ENCODE measurements around the gene S100PBP.

S100PBP gene

DNA sequence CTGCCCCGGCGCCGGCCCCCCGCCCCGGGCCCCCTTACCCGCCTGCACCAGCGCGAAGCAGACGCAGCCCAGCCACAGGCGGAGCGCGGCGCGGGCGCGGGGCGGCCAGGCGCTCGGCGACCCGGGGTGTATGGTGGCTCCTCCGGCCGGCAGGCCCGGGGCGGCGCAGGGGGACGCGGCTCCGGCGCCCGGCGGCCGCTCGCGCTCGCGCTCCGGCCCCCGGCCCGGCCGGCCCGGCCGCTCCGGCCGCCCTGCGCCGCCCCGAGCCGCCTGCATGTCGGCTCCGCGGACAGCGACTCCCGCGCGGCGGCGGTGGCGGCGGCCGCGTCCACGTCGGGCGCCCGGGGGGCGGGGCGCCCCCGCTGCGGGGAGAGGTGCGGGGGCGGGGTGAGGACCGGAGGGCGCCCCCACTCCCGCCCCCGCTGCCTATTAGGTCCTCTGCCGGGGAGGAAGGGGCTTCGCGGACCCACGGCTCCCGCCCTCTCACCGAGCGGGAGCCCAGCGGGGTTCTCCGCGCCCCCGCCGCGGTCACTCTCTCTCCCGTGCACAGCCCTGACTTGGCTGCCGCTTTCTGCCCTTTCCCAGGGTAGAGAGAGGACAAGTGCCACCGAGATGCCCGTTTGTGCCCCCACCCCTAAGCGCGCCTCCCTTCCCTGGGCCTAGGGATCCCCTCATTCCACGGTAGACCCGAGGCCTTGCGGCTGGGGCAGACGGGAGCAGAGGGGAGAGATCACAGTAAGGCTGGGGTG, 53.3 kb downstream of the S100PBP start, which contains the start of gene FNDC5:
FNDC5 (minus strand) TSS at position 298 of the 749 bp plus-strand sequence.
- DNase-seq (ENCODE audit: low spot score), result no peak

DNA sequence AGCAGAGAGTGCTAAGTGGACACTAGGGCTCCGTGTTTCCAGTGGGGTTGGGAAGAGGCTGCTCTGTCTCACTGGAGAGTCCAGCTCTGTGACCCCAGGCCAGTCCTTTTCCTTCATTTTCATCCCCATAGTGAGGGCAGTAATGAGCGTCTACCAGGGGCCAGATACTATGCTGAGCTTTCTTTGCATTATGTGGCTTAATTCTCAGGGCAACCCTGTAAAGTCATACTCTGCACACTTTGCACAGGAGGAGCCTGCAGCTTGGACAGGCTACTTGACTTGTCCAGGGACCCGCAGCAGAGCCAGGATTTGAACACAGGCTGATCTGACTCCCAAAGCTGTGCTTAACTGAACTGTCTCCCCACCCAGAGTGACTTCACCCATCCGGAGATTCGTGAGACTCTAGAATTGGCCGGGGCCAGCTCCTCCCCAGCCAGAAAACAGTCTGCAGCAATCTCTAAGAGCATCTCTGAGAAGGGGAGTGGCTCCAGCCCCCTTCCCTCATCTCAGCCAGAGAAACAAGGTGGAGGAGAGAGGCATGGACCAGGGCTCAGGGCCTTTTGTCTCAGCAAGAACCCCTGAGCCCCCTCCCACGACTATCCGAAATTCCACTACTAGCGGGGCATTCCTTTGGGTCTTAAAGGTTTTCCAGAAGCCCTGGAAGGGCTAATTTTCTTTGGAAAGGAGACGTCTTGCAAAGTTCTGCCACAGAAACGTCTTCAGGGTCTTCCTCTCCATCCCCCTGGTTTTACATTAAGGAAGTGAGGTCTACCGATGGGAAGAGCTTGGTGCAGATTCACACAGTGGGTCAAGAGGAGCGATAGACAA, 54.1 kb downstream of the S100PBP start:
- DNase-seq (ENCODE audit: low spot score), result no peak

DNA sequence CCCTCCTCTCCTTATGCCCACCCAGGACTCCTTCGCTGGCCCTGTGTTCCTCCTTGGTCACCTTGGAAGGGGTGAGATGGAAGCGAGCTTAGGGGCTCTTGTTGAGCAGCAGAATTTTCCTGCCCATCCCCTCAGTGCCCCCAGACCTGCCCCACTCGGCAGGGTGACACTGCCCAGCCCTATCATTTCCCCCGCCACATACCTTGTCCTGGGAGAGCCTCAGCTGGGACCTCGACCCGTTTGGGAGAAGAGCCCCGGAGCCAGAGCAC, 54.7 kb downstream of the S100PBP start:
- no peak for DNase-seq (ENCODE audit: low spot score)

DNA sequence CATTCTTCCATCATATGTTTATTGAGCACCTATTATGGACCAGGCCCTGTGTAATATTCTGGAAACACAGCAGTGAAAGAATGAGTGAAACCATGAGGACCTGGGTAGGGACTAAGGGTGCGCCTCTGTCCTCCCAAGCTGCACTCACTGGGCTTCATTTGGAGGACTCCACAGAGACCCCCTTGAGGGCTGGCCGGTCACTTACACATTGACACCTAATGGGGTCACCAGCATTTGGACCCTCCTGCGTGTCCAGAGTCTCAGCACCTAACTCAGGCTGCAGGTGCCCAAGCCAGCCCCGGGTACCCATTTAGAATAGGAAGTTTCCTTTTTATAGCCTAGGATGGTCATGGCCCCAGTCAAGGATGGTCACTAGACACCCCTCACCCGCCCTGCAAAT, 56.0 kb downstream of the S100PBP start:
- DNase-seq (ENCODE audit: low spot score), result no peak

DNA sequence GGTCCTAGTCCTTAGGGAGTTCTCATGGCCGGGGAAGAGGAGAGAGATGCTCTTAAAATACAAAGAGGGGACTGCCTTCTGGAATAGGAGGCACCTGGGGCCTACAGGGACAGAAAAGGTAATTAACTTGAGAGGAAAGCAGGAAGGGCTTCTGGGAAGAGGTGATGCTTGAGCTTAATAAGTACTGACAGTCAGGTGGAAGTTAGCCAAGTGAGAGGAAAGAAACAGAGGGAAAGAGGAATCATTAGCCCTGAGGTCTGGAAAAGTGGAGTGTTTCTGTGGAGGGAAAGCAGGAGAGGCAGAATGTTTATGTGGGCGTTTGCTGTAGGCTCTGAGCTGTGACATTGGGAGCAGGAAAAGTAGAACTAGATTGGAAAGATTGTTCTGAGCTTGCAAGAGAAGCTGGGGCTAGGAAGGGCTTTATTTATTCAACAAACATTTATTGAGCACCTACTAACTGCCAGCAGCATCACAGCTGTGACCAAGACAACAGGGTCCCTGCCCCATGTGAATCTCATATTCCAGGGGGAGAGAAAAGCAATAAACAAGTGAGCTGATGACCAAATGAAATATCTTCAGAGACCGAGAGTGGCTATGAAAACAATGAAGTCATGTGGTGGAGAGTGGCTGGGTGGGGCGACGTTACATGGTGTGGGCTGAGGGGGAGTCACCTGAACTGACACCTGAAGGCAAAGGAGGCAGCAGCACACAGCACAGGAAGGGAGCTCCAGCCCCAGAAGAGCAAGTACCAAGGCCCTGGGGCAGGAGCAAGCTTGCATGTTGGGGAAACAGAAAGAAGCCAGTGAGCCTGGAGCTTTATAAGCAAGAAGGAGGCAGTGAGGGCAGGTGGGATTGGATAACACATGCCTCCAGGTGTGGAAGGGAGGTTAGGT, 57.7 kb downstream of the S100PBP start:
- DNase-seq (ENCODE audit: low spot score), result no peak

DNA sequence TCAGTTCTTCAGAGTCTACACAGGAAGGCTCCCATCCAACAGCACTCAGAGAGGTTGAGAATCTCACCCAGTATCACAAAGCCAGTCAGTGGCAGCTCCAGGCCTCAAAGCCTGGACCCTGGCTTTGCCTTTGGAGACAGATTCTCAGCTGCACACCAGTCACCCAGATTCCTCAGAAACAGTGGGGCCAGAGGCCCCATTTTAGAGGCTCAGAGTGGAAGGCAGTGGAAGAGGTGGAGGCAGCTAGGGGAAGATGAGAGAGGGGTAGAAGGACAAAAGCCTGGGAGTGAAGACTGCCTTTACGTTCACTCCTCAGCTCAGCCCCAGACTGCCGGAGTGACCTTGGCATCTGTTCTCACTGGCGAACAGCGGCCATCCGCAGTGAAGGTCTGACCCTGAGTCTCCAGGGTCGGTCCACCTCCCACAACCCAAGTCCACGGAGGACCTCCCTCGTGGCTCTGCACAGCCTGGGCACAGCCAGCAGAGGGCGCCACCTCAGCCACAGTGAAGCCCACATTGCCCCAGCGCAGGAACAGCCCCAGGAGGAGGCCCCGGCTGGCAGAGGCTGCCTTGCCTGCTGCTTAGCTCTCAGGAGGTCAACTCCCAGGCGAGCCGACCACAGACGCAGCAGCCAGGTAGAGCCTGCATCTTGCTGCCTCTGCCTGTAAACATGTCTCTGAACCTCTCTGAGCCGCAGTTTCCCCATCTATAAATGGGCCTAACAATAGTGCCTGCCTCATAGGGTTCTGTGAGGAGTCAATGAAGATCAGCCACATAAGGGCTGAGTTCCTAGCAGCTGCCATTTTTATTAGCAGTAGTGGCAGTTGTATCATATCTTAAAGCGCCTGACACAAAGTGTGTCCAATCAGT, 59.1 kb downstream of the S100PBP start:
- DNase-seq (ENCODE audit: low spot score), result peak; percentile 70

DNA sequence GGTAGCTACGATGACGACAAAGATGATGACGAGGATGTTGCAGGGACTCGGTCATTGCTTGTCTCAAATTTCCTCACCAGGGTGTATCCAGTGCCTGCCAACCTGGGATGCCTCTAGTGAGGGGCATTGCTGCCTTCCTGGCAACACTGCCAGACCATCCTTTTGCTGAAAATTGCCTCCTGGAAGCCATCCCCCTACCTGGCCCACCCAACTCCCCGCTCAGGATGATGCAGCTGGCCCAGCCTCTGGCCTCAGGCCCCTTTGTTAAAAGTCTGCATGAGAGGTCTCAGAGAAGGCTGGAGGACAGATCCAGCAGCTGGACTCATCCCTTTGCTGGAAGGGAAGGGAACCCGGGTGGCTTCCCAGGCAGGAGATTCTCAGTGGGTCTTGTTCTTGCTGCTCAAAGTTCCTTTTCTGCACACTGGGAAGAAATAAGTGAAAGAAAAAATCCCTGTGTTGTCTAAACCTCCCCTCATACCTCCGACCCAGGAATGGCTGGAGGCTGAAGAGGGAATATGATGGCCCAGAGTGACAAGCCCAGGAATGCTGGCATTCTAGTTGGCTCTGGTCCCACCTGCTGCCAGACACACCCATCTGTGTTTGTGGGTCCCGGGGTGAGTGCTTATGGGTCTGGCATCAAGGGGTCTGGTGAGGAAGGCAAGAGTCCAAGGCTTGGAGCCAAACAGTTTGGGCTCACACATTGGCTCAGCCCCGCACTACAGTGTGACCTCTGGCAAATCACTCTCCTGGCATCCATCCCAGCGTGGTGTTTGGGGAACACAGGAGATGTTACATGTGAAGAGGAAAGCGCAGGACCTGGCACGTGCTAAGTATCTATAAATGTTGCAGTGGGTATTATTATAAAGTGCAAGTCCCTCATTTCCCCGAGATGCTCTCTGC, 60.0 kb downstream of the S100PBP start:
- no peak for DNase-seq (ENCODE audit: low spot score)

DNA sequence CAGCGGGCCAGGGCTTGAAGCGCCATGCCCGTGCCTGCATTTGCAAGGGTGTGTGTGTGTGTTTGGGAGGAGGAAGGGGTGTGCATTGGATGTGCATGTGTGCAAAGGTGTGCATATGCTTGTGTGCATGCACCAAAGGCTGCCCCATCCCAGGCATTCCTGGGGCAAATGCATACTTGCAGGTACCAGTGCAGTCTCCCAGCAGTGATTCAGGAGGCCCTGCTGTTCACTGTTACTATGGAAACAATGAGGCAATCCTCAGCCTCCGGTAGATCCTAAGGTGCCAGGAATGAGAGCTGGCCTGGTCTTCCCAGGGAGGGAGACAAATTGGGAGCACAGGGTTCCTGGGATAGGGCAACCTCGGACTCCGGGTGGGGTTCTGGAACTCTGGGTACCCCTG, 60.7 kb downstream of the S100PBP start:
- DNase-seq (ENCODE audit: low spot score), result no peak

DNA sequence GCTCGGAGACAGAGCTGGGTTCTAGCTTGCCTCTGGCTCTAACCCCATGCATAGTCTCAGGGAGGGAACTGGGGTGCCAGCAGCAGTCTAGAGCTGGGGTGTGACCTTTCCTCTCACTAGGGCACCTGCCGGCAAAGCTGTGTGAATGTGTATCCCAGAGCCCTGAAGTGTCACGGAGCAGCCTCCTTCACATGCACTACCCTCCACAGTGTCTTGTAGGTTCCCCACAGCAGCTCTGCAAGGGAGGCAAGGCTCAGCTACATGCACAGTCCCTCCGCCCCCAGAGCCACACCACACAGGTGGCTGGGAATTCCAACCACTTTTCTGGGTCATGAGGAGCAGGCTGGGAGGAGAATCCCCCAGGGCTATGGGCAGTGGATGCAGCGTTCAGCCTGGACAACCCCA, 61.2 kb downstream of the S100PBP start:
- DNase-seq (ENCODE audit: low spot score), result no peak

DNA sequence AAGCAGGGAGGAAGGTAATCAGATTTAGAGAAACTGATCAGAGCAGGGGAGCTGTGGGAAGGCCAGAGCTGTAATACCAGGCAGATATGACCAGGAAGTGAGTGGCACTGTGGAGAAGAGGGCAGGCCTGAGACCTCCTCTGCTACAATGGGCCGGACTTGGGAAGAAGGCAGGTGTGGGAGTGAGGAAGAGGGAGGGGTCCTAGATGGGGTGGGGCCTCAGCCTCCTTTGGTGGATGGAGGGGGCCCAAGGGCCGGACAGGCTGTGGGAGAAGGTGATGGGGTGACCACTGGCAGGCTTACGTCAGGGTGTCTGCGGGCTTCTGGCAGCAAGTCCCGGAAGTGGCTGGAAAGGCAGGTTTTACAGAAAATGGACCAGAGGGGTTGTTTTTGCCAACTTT, 63.8 kb downstream of the S100PBP start:
- DNase-seq (ENCODE audit: low spot score), result no peak

DNA sequence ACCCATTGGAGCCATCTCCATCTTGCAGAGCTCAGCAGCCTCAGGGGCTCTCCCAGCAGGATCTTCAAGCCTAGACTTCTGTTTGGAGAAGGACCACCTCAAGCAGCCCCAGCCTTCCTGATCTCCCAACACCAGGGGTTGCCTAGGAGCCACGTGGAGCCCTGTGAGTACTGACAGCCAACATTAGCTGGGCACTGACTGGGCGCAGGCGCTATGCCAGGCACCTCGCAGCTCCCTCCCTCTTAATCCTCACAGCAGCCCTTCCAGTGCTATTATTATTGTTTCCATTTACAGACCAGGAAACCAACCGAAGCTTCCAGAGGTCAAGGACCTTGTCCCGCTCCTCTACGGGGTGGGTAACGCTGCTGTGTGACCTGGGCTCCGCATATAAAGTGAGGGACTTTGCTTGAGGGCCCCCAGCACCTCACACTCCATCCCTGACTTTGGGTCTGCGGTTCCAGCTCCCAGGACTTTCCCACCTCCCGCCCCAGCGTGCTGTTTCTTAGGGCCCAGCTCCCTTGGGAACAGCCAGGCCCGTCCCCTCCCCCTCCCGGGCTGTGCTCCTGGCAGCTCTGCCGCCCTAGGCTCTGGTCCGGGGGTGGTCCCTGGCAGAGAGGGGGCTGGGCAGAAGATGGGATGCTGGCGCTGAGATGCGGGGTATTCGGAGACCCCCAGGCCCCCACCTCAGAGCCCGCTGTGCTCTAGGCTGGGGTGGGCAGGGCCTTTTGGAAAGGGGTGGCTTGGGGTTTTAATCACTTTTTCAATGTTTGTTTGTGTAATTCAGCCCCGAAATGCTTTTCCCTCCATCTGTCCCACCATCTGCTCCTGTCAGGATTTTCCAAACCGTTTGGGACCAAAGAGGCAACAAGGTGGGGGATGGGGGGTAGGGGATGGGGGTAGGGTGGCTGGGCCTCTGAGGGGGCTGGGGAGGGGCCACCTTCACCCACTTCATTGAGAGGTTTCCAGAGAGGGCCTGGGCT, 64.7 kb downstream of the S100PBP start:
- DNase-seq (ENCODE audit: low spot score), result no peak

DNA sequence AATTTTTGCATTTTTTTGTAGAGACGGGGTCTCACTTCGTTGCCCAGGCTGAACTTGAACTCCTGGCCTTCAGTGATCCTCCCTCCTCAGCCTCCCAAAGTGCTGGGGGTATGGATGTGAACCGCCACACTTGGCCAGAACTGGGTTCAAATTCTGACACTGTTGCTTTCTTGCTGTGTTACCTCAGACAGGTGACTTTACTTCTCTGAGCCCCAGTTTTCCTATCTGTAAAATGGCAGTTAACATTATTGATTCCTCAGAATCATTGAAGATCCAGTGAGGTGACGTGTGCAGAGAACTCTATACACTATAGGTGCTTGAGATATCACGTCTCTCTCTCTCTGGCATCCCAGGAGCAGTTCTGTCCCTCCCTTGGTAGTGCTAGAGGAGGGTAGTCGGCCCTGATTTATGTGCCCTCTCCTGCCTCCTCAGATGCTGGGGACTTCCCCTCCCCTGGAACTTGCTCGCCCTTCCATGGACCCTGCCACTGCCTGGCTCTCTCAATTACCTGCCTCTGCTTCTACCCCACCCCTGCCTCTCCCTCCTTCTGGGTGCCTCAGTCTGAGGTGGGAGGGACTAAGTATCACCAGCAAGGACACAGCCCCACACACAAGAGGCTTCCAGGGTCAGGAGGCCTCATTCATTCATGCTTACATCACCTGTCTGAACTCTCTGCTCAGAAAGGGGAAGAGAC, 66.0 kb downstream of the S100PBP start:
- DNase-seq (ENCODE audit: low spot score), result no peak

DNA sequence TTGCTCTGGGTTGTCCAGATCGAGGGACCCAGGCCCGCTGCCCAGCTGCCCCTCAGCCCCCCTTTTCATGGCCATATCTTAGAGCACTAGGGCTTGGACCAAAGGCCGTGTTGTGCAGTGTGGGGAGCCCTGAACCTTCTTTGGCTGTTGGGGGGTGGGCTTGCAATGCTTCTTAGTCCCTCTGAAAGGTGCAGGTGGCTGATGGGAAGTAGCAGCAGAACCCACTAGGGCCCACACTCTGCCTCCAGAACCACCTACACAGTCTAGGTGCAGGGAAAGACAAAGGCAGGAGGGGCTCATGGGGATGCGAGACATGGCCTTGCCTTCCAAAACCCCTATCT, 66.5 kb downstream of the S100PBP start:
- DNase-seq (ENCODE audit: low spot score), result no peak

DNA sequence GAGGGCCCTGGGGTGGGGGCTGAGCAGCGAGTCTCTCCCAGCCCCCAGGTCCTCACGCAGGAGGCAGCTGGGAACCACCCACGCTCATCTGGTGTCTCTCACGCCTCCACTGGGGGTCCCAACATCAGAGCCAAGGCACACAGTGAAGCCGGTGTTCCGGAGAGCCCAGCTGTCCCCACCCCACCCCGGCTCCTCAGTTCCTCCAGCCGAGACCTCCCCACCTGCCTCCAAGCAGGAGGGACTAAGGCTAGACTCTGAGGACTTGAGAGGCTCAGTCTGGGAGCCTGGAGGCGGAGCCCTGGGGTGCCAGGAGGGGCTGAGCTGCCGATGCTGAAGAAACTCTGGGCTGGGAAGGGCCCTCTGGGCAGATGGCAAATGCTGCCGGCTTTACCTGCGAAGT, 67.3 kb downstream of the S100PBP start:
- no peak for DNase-seq (ENCODE audit: low spot score)

DNA sequence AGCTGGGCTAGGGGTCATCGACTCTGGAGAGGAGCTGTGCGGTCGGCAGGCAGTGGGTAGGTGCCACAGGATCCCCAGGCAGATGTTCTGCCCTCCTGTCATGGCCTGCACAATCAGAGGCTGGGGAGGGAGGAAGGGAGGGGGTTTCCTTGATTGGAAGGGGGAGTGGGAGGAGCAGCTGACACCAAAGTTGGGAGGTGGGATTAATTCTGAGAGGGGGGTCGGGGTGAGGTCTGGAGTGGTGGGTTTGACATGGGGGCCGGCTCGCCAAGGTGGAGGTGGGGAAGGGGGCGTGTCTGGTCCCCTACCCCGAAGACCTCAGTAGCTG, 68.2 kb downstream of the S100PBP start:
- DNase-seq (ENCODE audit: low spot score), result no peak

DNA sequence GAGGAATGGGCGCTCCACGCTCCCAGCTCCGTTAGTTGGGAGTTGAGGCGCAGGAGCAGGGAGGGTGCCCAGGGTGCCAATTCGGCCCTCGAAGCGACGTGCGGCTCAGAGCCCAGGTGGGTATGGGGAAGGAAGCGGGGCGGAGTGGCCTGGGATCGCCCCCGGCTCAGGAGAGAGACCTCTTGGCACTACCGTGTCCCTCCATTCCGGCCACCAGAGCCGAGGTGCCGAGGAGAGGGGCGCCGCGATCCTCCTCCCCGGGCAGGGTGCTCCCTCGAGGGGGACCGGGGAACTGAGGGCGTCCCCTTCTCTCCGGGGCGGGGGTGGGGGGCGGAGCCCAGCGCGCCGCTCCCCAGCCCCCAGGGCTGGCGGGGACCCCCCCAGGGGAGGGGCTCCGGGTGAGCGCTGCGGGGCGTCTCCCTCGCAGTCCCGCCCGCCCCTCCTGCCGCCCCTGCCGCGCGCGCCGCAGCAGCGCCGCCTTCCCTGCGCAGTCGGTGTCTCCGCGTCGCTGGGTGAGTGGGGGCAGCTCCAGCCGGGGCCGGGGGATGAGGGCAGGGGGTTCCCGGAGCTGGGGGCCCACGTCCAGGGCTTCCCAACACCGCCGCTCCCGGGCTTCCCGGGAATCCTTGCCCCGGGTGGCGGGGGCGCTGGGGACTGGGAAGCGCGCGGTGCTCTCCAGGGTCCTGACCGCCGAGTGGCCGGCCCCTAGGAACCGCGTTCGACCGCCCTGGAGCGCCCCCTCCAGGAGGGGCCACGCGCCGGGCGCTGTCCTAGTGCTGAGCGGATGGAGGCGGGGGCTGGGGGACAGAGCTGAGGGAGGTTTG, 68.8 kb downstream of the S100PBP start, which contains the start of gene HPCA:
HPCA (plus strand) TSS at position 488 of the 824 bp plus-strand sequence. CDS start 2,408 bp downstream, outside the sequence.
- peak; percentile 30 for DNase-seq (ENCODE audit: low spot score)

DNA sequence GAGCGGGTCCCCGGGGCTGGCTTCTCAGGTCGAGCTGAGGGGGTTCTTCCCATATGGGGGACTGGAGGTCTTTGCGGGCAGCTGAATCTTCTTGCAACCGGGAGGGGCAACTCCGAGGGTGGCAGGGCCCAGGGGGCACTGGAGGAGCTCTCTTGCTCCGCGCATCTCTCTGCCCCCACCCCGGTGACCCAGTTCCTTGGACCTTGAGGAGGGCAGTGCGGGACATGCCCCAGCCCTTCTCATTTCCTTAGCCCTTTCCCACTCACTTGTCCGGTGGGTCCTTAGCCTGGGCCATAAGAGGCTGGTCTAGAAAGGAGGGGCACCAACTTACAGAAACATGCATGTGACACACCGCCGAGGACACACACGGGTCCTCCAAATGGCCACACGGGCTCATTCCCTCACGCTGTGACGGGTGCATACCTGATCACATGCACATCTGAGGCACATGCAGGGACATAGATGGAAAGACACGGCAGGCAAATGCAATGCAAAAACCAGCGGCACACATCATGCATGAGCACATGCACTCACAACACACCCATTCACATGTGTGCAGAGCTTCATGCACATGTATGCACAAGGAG, 69.5 kb downstream of the S100PBP start:
- DNase-seq (ENCODE audit: low spot score), result no peak

DNA sequence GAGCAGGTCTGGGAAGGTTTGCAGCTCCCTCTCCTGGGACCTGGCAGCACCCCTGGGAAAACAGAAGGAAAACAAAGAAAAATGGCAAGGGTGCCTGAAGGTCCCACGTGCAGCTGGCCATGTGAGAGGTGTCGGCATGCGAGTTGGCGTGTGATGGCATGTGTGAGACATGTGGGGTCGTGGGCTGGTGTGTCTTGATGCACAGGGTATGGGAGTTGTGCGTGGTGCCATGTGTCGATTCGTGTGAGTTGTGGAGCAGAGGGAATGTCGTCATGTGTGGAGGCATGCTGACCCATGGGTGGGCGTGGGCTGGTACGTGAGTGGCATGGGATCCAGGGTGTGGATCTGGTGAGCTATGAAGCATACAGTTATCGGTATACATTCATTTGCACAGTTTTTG, 70.2 kb downstream of the S100PBP start:
- no peak for DNase-seq (ENCODE audit: low spot score)
